HEK293 (cell line): ENCODE results near the gene PPDPF.
"Not testable (repeated sequence)": the region's sequence is repeated elsewhere in the genome, so short reads cannot be mapped to it uniquely, and the experiment has no call there.

Experiments
- CTCF ChIA-PET: fragments of 350-600 bp; formaldehyde crosslinking; extraction: SDS; loops from one replicate; lab custom pipeline; 2021; ENCODE audit warnings: antibody characterized with exemption; lab: Yijun Ruan, JAX
- POLR2A ChIA-PET: fragments of 300-600 bp; formaldehyde crosslinking; extraction: SDS; loops from one replicate; lab custom pipeline; 2020; ENCODE audit warnings: antibody characterized with exemption, inconsistent platforms; lab: Yijun Ruan, JAX
- H3K27ac ChIP-seq: fragments of 200-500 bp; sonication (Bioruptor generic); 2 replicates; pipeline ENCODE4 v1.5.1; 2014; ENCODE audit warnings: low read depth, low read length, control low read depth, inconsistent platforms; ENCODE audit errors: extremely low read depth
- H3K36me3 ChIP-seq, 2 experiments: fragments of 200-500 bp in 1 of 2; sonication (Bioruptor generic) in 1 of 2; 1 replicate in 1 of 2; 2 replicates in 1 of 2; pipeline ENCODE4 v1.5.1; 2014 to 2017; ENCODE audit warnings: inconsistent platforms in 2 of 2, low read length in 2 of 2; ENCODE audit not compliant: control insufficient read depth in 2 of 2, insufficient read depth in 1 of 2
- H3K4me1 ChIP-seq: fragments of 200-500 bp; sonication (Bioruptor generic); 2 replicates; pipeline ENCODE4 v1.5.1; 2014; ENCODE audit warnings: mild to moderate bottlenecking, low read length, inconsistent platforms; ENCODE audit not compliant: control insufficient read depth, insufficient read depth
- H3K4me3 ChIP-seq: 2 replicates; pipeline ENCODE4 v1.5.1; 2011; ENCODE audit warnings: low read depth, mild to moderate bottlenecking, control low read depth, low read length, moderate library complexity
- H3K9me3 ChIP-seq: fragments of 200-500 bp; sonication (Bioruptor generic); 2 replicates; pipeline ENCODE4 v1.5.1; 2014; ENCODE audit warnings: low read depth, low read length, inconsistent platforms; ENCODE audit not compliant: control insufficient read depth, insufficient read depth
- GFI1B ChIP-seq: fragments of 450-650 bp; formaldehyde crosslinking; IDR thresholded peaks from 2 replicates; pipeline ENCODE4 v1.5.1; 2016; ENCODE audit warnings: missing biosample characterization, missing genetic modification characterization
- HOXA7 ChIP-seq: sonication (generic); formaldehyde crosslinking; IDR thresholded peaks from 2 replicates; pipeline ENCODE4 v1.8.1; 2022; ENCODE audit warnings: missing genetic modification reagents, borderline replicate concordance
- KLF10 ChIP-seq: fragments of 450-650 bp; IDR thresholded peaks from 2 replicates; pipeline ENCODE4 v1.5.1; 2018; ENCODE audit warnings: missing biosample characterization, mild to moderate bottlenecking, missing genetic modification characterization
- MYNN ChIP-seq: fragments of 450-650 bp; formaldehyde crosslinking; IDR thresholded peaks from 2 replicates; pipeline ENCODE4 v1.5.1; 2016; ENCODE audit warnings: missing biosample characterization, missing genetic modification characterization, borderline replicate concordance
- PRDM1 ChIP-seq: fragments of 450-650 bp; formaldehyde crosslinking; IDR thresholded peaks from 2 replicates; pipeline ENCODE4; 2016; ENCODE audit warnings: missing biosample characterization, missing genetic modification characterization
- SP2 ChIP-seq: fragments of 450-650 bp; formaldehyde crosslinking; IDR thresholded peaks from 2 replicates; pipeline ENCODE4 v1.5.1; 2016; ENCODE audit warnings: missing biosample characterization, missing genetic modification characterization
- ZNF138 ChIP-seq: fragments of 450-650 bp; formaldehyde crosslinking; IDR thresholded peaks from 2 replicates; pipeline ENCODE4 v1.5.1; 2016; ENCODE audit warnings: missing biosample characterization, missing genetic modification characterization, borderline replicate concordance
- ZNF140 ChIP-seq: fragments of 450-650 bp; formaldehyde crosslinking; IDR thresholded peaks from 2 replicates; pipeline ENCODE4 v1.5.1; 2016; ENCODE audit warnings: missing biosample characterization, missing genetic modification characterization
- ZNF174 ChIP-seq: fragments of 450-650 bp; formaldehyde crosslinking; IDR thresholded peaks from 2 replicates; pipeline ENCODE4 v1.5.0; 2017; ENCODE audit warnings: missing biosample characterization, mild to moderate bottlenecking, missing genetic modification characterization
- ZNF239 ChIP-seq: fragments of 450-650 bp; formaldehyde crosslinking; IDR thresholded peaks from 2 replicates; pipeline ENCODE4 v1.5.1; 2016; ENCODE audit warnings: missing biosample characterization, missing genetic modification characterization
- ZNF248 ChIP-seq: fragments of 450-650 bp; formaldehyde crosslinking; IDR thresholded peaks from 2 replicates; pipeline ENCODE4 v1.5.1; 2017; ENCODE audit warnings: missing biosample characterization, missing genetic modification characterization
- ZNF335 ChIP-seq: fragments of 450-650 bp; formaldehyde crosslinking; conservative IDR thresholded peaks from 2 replicates; pipeline ENCODE4 v1.5.1; 2016; ENCODE audit warnings: missing biosample characterization, missing genetic modification characterization
- ZNF391 ChIP-seq: fragments of 450-650 bp; formaldehyde crosslinking; IDR thresholded peaks from 2 replicates; pipeline ENCODE4 v1.5.1; 2016; ENCODE audit warnings: low read depth, missing biosample characterization, missing genetic modification characterization, borderline replicate concordance
- ZSCAN23 ChIP-seq: fragments of 450-650 bp; formaldehyde crosslinking; IDR thresholded peaks from 2 replicates; pipeline ENCODE4 v1.5.1; 2016; ENCODE audit warnings: missing biosample characterization, missing genetic modification characterization
- TF ChIP-seq, protein P1 (sequence below): fragments of 450-650 bp; formaldehyde crosslinking; IDR thresholded peaks from 2 replicates; pipeline ENCODE4 v1.5.1; 2017; ENCODE audit warnings: missing biosample characterization, missing genetic modification characterization
- TF ChIP-seq, protein P2 (sequence below): fragments of 450-650 bp; IDR thresholded peaks from 2 replicates; pipeline ENCODE4 v1.5.1; 2018; ENCODE audit warnings: missing biosample characterization, mild to moderate bottlenecking, missing genetic modification characterization
- TF ChIP-seq, protein P3 (sequence below): fragments of 450-650 bp; formaldehyde crosslinking; IDR thresholded peaks from 2 replicates; pipeline ENCODE4 v1.5.1; 2017; ENCODE audit warnings: missing biosample characterization, missing genetic modification characterization

The PPDPF gene

DNA sequence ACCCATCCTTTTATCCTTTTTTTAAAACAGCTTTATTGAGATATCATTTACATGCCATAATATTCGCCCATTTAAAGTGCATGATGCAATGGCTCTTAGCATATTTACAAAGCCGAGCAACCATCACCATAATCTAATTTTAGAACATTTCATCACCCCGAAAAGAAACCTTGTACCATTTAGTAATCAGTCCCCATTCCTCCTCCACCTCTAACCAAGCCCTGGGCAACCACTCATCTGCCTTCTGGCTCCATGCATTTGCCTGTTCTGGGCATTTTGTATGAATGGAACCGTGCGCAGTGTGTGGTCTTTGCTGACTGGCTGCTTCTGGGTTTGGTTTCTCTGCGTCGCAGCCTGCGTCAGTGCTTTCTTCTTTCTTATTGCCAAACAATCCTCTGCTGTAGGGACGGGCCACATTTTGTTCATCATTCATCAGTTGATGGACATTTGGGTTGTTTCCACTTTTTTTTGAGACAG, 11.4 kb upstream of the PPDPF start (continued):
- TF ChIP-seq ZNF239 (tag by site-specific recombination) = no peak
- TF ChIP-seq, all 188 proteins: peak for 10

DNA sequence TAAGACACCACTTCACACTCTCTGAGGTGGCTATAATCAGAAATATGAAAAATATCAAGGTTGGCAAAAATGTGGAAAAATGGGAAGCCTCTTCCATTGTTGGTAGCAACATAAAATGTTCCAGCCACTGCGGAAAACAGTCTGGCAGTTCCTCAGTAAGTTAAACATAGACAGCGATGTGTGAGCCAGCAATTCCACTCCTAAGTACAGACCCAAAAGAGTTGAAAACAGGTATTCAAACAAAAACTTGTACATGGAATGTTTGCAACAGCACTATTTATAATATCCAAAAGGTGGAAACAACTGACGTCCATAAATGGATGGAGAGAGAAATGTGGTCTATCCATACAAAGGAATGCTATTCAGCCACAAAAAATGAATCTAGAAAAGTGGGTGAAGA, 7.4 kb upstream of the PPDPF start:
- no peak overlapping the region for H3K27ac ChIP-seq
- no peak overlapping the region for H3K4me3 ChIP-seq
- H3K36me3 ChIP-seq = no peaks in the 10 kb centered on the region
- CTCF ChIA-PET = no interaction called here
- H3K9me3 ChIP-seq = no peaks in the 10 kb centered on the region
- POLR2A ChIA-PET = interaction anchor here (0.5 kb wide), 1 partner anchor 71 kb away, joined by 5 read pairs; no protein-coding TSS in a partner anchor
- no peaks in the 10 kb centered on the region for H3K4me1 ChIP-seq
- TF ChIP-seq ZNF140 = peak; percentile 94
- TF ChIP-seq MYNN (tag by site-specific recombination) = no peak

DNA sequence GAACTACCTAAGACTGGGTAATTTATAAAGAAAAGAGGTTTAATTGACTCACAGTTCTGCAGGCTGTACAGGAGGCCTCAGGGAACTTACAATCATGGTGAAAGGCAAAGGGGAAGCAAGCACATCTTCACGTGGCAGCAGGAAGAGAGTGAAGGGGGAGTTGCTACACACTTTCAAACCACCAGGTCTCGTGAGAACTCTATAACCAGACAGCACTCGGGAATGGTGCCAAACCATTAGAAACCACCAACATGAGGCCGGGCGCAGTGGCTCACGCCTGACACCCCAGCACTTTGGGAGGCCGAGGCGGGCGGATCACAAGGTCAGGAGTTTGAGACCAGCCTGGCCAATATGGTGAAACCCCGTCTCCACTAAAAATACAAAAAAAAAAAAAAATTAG, 6.0 kb upstream of the PPDPF start:
- H3K27ac ChIP-seq, H3K36me3 ChIP-seq: not testable (repeated sequence)
- TF ChIP-seq ZNF335 (tag by site-specific recombination) (peak; percentile 65), PRDM1 (tag by site-specific recombination) (peak; percentile 51)
- TF ChIP-seq, all 188 proteins: peak for 2; not testable (repeated sequence) for 186
- H3K4me3 ChIP-seq, POLR2A ChIA-PET, H3K9me3 ChIP-seq, CTCF ChIA-PET, H3K4me1 ChIP-seq: not testable (repeated sequence)

DNA sequence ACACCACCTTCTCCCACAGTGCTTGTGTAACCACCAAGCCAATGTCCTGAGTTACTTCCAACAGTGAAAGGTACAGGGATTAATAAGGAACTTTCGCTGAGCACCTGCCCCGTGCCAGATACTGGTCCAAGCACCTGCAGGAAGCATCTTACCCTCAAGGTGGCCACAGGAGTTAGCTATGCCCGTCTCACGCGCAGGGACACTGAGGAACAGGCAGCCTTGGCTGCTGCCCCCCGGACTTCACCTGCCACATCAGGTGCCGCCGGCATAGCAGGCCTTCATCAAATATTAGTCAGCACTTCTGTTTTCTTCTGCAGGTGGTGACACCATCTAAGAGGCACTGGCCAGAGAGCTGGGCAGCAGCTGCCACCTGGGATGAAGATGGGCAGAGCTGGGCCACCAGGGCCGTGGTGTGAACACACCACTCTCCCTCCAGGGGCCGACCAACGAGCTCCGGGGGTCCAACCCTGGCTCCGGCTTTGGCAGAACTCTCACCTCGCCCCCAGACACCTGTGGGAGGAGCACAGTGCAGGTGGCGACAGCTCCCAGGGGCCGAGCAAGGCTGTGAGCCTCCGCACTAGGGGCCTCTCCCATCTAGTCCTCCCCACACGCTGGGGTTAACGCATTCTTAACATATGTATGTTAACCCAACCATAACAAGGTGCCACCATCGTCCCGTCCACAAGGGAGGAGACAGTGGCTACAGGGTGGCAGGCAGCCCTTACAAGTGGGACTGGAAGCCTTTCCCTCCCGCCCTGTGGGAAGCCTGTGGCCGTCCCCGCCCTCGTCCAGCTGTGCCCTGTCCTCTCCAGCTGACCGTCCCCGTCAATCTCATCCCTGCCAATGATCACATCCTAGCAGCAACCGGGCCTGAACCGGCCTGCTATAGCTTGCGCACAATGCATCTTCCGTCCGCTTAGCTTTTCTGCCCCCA, 2.9 kb upstream of the PPDPF start:
- H3K36me3 ChIP-seq = peaks cover 0 to 12% of the 10 kb centered on the region in 2 experiments; a peak in 1 of 3 replicates
- TF ChIP-seq SP2 (no peak), ZSCAN23 (tag by site-specific recombination) (no peak), HOXA7 (no peak), ZNF174 (no peak)
- TF ChIP-seq, protein P1, sequence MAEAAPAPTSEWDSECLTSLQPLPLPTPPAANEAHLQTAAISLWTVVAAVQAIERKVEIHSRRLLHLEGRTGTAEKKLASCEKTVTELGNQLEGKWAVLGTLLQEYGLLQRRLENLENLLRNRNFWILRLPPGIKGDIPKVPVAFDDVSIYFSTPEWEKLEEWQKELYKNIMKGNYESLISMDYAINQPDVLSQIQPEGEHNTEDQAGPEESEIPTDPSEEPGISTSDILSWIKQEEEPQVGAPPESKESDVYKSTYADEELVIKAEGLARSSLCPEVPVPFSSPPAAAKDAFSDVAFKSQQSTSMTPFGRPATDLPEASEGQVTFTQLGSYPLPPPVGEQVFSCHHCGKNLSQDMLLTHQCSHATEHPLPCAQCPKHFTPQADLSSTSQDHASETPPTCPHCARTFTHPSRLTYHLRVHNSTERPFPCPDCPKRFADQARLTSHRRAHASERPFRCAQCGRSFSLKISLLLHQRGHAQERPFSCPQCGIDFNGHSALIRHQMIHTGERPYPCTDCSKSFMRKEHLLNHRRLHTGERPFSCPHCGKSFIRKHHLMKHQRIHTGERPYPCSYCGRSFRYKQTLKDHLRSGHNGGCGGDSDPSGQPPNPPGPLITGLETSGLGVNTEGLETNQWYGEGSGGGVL (tag by site-specific recombination) = no peak
- TF ChIP-seq, all 188 proteins: peak for 0
- ChIA-PET CTCF (interaction anchor here (2.8 kb wide), 1 partner anchor 21 kb away, joined by 12 read pairs; no protein-coding TSS in a partner anchor), POLR2A (no interaction called here)
- Histone ChIP-seq H3K4me3 (no peak overlapping the region), H3K4me1 (no peaks in the 10 kb centered on the region), H3K27ac (no peak overlapping the region), H3K9me3 (no peaks in the 10 kb centered on the region)

DNA sequence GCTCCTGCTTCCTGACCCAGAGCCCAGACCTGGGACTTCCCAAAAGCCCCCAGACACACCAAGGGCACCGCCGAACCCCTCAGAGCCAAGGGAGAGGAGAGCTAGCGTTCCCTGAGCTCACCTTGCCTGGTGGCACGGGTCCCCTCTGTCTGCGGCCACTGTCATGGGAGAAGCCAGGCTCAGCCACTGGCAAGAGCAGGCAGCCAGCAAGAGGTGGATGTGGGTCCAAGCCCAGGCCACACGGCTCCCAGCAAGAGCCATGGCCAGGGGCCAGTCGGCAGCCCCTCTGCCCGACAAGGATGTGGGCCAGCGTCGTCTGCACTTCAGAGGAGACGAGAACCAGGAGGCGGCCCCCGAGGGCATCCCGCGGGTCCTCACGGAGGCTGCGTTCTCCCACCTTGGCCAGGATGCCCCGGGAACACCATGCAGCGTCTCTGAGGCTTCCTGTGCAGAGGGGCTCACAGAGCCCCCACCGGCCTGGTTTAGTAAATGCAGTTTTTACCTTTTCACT, 2.2 kb upstream of the PPDPF start:
- Histone ChIP-seq H3K4me3 (no peak overlapping the region), H3K27ac (no peak overlapping the region), H3K36me3 (peaks cover 0 to 20% of the 10 kb centered on the region in 2 experiments; a peak in 1 of 3 replicates), H3K9me3 (no peaks in the 10 kb centered on the region), H3K4me1 (no peaks in the 10 kb centered on the region)
- ChIA-PET POLR2A (interaction anchor here (0.6 to 1.3 kb wide), 2 partner anchors 18 to 22 kb away, joined by 3 read pairs; no protein-coding TSS in a partner anchor), CTCF (interaction anchor here (2.8 kb wide), 1 partner anchor 22 kb away, joined by 12 read pairs; no protein-coding TSS in a partner anchor)
- TF ChIP-seq, protein P2, sequence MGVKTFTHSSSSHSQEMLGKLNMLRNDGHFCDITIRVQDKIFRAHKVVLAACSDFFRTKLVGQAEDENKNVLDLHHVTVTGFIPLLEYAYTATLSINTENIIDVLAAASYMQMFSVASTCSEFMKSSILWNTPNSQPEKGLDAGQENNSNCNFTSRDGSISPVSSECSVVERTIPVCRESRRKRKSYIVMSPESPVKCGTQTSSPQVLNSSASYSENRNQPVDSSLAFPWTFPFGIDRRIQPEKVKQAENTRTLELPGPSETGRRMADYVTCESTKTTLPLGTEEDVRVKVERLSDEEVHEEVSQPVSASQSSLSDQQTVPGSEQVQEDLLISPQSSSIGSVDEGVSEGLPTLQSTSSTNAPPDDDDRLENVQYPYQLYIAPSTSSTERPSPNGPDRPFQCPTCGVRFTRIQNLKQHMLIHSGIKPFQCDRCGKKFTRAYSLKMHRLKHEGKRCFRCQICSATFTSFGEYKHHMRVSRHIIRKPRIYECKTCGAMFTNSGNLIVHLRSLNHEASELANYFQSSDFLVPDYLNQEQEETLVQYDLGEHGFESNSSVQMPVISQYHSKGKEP (tag by site-specific recombination) = no peak
- no peak for TF ChIP-seq ZNF248 (tag by site-specific recombination)
- TF ChIP-seq GFI1B (tag by site-specific recombination) = no peak
- TF ChIP-seq ZNF138 (tag by site-specific recombination) = no peak
- no peak for TF ChIP-seq ZNF391 (tag by site-specific recombination)
- TF ChIP-seq KLF10 (tag by site-specific recombination) = no peak
- TF ChIP-seq, protein P3, sequence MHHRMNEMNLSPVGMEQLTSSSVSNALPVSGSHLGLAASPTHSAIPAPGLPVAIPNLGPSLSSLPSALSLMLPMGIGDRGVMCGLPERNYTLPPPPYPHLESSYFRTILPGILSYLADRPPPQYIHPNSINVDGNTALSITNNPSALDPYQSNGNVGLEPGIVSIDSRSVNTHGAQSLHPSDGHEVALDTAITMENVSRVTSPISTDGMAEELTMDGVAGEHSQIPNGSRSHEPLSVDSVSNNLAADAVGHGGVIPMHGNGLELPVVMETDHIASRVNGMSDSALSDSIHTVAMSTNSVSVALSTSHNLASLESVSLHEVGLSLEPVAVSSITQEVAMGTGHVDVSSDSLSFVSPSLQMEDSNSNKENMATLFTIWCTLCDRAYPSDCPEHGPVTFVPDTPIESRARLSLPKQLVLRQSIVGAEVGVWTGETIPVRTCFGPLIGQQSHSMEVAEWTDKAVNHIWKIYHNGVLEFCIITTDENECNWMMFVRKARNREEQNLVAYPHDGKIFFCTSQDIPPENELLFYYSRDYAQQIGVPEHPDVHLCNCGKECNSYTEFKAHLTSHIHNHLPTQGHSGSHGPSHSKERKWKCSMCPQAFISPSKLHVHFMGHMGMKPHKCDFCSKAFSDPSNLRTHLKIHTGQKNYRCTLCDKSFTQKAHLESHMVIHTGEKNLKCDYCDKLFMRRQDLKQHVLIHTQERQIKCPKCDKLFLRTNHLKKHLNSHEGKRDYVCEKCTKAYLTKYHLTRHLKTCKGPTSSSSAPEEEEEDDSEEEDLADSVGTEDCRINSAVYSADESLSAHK = no peak
